HG03432 (cell line): Measurements from ENCODE around the gene UQCC5.
"Not testable (repeated sequence)": the region's sequence is repeated elsewhere in the genome, so short reads cannot be mapped to it uniquely, and the experiment has no call there.

Experiments used
- ATAC-seq: cut with Tn5 transposase; IDR thresholded peaks from one replicate; pipeline ENCODE4 v1.9.1; 2021; ENCODE audit warnings: mild to moderate bottlenecking, moderate library complexity; ENCODE audit not compliant: unreplicated experiment

UQCC5 gene

DNA sequence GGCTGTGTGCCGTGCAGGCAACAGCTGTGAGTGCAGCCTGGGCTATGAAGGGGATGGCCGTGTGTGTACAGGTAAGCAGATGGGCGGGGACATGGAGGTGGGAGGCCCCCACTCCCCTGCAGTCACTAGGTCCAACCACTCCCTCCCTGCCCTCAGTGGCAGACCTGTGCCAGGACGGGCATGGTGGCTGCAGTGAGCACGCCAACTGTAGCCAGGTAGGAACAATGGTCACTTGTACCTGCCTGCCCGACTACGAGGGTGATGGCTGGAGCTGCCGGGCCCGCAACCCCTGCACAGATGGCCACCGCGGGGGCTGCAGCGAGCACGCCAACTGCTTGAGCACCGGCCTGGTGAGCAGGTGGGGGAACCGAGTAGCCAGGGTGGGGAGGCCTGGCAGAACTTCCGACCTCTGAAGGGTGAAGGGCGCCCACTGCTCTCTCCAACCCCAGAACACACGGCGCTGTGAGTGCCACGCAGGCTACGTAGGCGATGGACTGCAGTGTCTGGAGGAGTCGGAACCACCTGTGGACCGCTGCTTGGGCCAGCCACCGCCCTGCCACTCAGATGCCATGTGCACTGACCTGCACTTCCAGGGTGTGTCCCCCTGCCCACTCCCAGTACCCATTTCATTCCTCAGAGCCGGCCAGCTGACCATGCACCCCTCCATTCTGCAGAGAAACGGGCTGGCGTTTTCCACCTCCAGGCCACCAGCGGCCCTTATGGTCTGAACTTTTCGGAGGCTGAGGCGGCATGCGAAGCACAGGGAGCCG is 14.3 kb upstream of the UQCC5 start:
- ATAC-seq: no peak

DNA sequence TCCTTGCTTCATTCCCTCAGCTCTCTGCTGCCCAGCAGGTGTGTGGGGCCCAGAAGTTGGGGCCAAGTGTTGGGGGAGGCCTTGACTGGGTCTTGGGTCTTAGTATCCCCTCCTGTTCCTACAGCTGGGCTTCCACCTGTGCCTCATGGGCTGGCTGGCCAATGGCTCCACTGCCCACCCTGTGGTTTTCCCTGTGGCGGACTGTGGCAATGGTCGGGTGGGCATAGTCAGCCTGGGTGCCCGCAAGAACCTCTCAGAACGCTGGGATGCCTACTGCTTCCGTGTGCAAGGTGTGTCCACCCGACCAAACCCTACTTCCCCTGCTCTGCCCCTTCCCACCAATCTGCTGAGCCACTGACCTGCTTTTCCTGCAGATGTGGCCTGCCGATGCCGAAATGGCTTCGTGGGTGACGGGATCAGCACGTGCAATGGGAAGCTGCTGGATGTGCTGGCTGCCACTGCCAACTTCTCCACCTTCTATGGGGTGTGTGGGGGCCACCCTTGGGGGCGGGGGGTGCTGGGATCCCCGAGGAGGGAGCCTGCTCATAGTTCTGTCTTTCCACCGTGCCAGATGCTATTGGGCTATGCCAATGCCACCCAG is 13.7 kb upstream of the UQCC5 start:
- no peak for ATAC-seq

DNA sequence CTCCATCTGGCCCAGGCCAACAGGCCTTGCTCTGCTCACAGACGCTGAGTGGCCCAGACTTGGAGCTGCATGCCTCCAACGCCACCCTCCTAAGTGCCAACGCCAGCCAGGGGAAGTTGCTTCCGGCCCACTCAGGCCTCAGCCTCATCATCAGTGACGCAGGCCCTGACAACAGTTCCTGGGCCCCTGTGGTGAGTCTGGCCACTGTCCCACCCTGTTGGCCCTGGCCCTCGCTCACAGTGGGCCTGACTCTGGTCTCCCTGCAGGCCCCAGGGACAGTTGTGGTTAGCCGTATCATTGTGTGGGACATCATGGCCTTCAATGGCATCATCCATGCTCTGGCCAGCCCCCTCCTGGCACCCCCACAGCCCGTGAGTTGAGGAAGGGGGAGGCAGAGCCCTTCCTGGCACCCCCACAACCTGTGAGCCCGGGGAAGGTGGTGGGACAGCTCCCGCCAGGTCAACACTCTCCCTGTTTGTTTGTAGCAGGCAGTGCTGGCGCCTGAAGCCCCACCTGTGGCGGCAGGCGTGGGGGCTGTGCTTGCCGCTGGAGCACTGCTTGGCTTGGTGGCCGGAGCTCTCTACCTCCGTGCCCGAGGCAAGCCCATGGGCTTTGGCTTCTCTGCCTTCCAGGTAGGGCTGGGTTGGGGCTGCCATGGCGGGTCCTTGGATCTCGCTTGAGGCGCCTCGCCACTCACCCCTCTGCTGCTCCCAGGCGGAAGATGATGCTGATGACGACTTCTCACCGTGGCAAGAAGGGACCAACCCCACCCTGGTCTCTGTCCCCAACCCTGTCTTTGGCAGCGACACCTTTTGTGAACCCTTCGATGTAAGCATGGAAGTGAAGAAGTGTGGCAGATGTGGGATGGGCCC is 12.8 kb upstream of the UQCC5 start:
- ATAC-seq: no peak

DNA sequence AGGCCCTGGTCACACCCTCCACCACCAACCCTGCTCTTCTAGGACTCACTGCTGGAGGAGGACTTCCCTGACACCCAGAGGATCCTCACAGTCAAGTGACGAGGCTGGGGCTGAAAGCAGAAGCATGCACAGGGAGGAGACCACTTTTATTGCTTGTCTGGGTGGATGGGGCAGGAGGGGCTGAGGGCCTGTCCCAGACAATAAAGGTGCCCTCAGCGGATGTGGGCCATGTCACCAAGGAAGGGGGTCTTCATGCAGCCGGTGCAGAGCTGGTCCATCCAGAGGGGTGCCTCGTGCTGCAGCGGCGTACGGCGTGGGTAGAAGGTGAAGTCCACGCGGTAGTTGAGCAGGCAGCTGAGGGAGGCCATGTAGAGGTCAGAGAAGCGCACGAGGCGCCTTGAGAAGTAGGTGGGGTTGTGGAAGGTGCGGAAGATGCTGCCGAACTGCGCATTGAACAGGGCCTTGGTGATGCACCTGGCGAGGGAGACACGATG is 12.1 kb upstream of the UQCC5 start:
- ATAC-seq: no peak

DNA sequence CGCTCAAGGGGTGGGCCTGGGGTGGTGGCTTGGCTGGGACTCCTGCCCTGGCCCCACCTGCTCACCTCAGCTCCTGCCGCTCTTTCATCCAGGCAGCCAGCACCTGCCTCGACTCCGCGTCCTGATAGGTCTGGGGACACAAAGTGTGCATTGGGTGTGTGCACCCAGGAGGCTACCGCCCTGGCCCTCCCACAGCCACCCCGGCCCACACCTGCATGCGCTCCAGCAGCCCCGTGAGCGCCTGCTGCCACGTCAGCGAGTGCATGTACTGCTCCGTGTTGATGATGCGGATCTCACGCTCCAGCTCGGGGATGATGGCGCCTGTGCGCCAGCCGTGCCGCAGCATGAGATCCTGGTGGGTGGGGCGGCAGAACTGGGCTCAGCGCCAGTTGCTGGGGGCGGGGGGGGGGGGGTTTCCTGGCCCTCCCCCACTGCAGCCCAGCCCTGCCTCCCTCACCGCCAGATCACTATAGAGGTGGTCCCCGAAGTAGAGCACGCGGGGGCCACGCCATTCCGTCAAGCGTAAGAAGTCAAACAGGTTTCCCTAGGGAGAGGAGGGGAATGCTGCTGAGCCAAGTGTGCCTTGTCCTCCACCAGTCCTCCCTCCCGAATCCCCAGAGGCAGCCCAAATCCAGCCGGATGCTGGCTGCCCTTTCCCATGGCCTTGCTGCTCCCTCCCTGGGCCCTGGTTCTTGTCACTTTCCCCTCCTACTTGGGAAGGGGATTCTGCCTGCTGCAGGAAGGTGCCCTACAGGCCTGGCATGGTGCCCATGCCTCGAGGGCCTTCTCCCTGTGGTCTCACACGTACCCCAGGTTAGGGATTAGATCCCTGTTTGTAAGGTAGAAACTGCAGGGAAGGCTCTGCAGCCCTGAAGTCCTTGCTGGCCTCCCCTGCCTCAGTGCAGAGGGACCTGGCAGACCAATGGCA is 11.4 kb upstream of the UQCC5 start:
- ATAC-seq: no peak

DNA sequence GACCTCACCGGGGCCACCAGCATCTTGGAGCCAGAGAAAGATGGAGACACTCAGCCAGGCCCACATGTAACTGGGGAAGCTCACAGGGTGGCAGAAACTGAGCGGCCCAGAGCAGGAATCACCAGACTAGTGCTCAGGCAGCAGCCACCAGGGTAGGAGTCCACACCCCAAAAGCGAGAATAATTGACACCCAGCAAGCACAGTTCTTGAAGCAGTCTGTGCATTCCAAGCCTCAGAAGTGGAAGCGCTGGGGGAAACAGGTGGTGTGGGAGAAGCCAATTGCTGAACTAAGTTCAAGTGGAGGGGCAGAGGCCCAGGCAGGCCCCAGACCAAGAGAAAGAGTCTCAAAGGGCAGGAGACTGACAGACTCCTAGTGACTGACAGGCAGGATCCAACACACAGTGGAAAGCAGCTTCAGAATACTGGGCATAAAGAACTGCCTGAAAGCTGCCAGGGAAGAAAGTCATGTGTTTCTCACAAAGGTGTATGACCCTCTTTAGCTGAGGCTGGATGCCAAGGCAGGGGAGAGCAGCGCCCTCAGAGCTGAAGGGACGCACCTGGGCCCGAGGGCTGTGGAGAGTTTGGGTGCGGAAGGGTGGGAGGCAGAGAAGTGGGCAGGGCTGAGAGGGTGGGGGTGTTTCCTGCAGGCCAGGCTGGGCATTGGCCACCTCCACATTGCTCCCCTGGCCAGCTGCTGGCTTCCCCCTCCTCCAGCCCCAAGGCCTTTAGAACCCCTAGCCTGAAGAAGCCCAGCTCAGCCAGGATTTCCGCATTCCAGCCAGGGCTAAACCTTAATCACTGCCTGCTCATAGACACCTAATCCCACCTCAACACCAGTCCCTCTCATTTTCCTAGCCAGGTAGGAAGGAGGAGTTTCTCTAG is 10.5 kb upstream of the UQCC5 start:
- ATAC-seq: no peak

DNA sequence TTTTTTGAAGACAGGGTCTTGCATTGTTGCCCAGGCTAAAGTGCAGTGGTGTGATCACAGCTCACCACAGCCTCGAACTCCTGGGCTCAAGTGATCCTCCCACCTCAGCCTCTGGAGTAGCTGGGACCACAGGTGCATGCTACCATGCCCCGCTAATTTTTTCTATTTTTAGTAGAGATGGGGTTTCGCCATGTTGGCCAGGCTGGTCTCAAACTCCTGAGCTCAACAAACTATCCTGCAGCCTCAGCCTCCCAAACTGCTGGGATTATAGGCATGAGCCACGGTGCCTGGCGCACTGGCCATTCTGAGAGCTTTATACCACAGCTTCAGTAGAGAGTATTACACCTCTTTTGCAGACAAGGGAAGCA is 9.8 kb upstream of the UQCC5 start:
- ATAC-seq: not testable (repeated sequence)

DNA sequence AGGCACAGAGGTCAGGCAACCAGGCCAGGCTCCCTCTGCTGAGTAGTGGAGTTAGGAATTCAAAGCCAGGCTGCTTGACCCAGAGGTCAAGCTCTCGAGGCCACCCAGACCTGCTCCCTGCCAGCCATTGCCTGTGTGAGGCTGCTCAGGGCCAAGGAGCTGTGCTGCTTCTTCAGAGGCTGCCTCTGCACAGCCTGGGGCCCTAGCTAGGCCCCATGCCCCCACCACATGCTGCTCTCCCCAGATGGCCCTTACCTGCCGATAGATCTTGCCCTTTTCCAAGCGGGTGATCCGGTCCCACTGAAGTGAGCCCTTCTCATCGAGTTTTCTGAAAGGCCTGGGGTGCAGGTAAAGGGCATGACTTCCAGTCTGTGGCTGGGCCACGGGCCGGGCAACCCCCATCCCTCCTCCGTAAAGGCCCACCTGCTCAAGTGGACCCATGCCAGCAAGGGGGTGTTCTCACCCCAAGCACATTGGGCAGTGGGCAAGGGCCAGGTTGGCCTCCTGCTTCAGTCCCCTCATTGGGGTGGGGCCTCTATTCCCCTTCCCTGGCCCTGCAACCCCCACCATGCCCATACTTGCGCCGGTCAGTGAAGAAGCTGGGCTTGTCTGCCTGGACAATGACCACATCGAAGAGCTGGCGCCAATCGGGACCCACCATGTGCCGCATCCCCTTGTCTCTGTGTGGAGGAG is 9.2 kb upstream of the UQCC5 start:
- no peak for ATAC-seq

DNA sequence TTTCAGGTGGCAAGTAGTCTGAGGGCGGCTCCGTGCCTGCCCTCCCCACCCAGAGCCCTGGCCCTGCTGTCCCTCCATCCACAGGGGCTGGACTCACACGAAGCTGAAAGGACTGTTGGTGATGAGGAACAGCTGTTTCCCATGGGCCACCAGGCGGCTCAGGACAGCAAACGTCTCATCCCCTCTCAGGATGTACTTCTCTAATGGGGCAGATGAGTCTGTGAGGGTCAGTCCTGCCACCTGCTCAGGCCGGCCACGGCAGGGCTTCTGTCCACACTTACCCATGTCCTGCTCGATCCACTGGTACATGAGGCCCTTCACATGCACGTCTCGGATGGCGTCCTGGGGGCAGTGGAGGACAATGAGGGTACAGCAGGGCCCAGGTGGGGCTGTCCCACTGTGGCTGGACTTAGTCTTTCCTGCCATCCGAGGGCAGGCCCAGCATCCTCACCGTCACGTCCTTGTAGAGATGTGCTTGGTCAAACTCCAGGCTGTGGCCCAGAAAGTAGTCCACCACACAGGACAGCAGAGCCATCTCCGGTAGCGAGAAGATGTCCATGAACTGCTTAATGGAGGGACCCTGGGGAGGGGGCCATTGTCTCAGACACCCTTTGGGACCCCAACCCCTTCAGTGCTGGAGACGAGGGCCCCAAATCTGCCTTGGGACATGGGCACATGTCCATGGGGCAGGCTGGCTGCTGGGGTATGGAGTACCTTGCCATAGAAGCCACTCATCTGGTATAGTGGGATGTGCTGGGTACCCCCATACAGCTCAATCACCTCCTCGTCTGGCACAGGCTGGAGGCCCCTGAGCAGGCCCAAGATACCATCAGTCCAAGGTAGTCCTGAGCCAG is 8.4 kb upstream of the UQCC5 start:
- ATAC-seq: no peak

DNA sequence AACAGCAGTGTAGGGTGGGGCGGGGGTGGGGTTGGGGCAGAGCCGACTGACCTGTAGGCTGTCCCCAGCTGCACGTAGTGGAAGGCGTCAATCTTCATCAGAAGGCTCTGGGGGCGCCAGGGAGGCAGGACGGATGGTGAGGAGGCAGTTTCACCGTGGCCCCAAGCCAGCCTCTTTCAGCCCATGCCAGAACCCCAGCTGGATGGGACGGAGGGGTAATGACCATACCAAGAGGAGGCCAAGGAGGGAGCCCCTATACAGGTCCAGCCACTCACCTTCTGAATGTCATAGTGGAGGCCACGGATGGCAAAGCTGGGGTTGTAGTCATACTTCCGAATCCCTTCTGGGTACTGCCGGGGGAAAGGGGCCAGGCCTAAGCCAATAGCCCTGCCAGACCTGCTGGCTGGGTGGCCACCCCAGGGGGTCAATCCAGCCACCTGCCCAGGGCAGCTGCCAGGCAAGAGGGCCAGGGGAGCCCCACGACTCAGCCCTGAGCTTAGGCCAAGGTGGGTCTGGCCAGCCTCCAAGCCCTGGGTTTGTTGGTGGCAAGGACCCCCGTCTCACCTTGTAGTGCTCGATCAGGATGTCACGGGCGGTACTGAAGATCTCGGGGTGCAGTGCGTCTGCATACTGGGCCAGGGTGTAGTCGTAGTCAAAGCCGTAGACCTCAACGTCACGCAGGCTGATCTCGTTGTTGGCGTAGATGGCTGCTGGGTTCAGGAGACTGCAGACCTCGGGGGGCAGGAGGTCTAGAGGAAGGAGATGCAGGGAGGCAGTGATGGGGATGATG is 7.6 kb upstream of the UQCC5 start:
- no peak for ATAC-seq

DNA sequence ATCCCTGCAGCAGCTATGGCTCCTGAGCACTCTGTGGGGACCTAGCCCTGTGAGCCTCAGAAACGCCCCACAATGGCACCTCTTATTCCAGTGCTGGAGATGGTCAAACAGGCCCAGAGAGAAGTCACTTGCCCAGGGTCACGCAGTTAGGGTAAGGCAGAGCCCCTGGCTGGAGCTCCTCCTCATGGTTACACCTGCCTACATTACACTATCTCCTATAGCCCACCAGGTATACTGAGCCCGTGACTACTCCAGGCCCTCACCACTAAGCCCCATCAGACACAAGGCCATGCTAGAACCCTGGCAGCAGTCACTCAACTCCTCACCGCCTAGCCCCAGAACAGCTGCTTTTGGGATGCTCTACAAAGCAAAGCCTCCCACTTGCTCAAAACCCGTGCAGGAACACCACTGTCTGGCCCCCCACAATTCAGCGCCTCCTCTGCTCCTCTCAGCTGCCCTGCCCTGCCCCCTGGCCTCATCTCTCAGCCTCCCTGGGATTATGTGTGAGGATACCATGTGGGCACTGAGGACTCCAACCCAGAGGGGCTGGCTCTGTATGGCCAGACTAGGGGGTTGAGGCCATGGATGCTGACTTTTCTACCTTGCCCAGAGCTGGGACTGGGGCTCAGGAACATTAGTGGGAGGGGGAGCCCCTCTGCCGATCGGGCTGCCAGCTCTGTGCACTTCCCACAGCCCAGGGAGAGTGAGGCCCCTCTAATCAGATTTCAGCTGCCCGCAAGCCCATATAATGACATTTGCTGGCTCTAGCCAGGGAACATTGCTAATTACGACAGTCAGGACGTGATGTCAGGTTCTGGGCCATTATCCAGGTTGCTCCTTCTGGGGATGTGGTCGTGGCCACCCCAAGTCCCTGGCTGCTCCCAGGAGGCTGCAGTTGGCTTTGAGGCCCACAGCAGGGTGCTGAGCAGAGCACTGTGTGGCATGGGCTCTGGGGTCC is 6.8 kb upstream of the UQCC5 start:
- no peak for ATAC-seq

DNA sequence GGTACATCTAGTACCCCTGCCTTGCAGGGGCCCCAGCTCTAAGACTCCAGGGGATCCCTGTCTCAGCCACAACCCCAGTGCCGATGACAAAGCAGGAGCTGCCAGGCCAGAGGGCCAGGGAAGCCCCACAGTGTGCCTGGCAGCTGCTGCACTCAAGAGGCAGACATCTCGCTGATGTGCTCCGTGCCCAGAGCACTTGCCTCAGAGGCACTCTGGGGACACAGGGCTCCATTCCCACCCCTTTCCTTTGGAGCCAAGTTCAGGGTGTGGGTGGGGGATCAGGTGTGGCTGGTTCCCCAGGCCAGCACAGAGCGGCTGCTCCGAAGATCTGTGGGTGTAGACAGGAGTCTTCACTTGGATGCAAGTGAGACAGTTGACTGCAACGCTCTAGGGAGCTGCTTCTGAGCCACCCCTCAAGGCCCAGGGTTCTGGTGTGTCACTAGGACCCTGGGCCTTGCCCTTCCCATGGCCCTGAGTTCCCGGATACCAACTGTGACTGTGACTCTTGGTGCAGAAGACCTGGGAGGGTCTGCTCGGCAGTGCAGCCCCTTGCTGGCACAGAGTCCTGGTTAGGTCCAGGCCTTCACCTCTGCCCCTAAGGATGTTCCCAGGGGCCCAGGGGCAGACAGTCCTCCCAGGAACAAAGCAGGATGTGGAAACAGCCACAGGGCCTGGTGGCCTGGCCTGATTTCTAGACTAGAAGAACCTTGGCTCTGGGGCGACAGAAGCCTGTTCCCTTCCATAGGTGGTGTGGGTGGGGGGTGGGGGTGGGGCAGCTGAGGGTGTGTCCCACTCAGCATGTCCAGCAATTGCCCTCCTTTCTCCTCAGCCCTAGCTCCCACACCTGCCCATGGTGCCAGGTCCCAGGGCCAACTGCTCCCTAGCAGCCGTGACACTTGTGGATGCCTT is 5.2 kb upstream of the UQCC5 start:
- no peak for ATAC-seq

DNA sequence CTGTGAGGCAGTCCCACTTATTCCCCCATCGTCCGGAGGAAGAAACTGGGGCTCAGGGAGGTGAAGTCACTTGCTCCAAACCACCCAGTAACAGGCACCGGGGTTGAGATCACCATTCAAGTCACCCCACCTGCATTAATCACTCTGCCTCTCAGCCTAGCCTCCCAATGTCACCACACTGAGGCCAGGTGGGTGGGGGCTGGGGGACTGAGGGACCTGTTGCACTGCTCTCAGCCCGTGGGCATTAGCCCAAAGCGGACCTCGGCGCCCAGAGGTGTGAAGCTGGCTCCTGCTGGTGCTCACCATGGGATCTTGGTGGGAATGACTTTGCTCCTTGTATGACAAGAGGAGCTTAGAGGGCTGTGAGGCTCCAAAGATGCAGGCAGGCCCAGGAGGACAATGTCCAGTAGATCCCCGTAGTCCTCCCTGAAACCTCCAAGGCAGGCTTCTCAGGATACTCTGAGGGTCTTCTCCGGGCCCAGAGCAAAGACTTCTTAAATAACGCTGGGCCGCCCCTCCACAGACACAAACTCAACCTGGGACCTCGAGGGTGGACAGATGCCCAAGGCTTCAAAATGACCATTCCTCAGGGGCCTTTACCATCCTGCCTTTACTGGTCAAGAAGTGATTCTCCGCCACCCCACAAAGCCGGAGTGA is 4.4 kb upstream of the UQCC5 start:
- no peak for ATAC-seq

DNA sequence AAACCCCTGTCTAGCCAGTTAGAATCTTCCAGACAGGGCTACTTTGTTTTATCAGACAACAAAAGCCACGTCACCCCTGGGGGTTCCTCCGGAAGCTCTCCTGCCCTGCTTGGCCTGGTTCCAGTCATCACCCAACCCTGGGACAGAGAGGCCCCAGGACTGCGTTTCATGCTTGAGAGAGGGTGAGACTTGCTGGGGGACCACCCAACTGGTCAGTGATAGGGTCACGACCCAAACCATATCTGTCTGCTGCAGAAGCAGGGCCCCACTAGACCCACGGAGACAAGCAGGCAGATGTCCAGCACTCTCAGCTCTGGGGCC is 3.9 kb upstream of the UQCC5 start:
- no peak for ATAC-seq
